Neural cell (in vitro differentiated cells): ENCODE data around the gene SLC22A23. TPM values are rescaled to one million over a fixed set of nuclear protein-coding genes. Genes with fewer than 3 reads are reported as not detected.

ENCODE experiments used
- H2AFZ ChIP-seq: fragments of 200-600, 300-800 bp; sonication (generic), shearing (Covaris generic); 2 replicates; pipeline ENCODE4 v1.6.0; 2014; ENCODE audit warnings: low read depth, mild to moderate bottlenecking, antibody characterized with exemption, low read length, moderate library complexity
- H3F3A ChIP-seq: fragments of 200-600 bp; shearing (Covaris generic); 2 replicates; pipeline ENCODE4 v1.6.1; 2016; ENCODE audit warnings: mild to moderate bottlenecking, moderate library complexity, mixed read lengths, antibody characterized with exemption, low read length; ENCODE audit not compliant: insufficient read depth, poor library complexity, severe bottlenecking
- H3K27ac ChIP-seq: fragments of 200-600, 300-800 bp; sonication (generic), shearing (Covaris generic); 2 replicates; pipeline ENCODE4 v1.5.1; 2014; ENCODE audit warnings: mild to moderate bottlenecking, low read length, moderate library complexity
- H3K27me3 ChIP-seq: fragments of 300-800, 200-600 bp; sonication (generic), shearing (Covaris generic); 2 replicates; pipeline ENCODE4 v1.6.0; 2014; ENCODE audit warnings: mild to moderate bottlenecking, low read depth, low read length, moderate library complexity; ENCODE audit not compliant: insufficient read depth
- H3K36me3 ChIP-seq: fragments of 300-800, 200-600 bp; sonication (generic), shearing (Covaris generic); 2 replicates; pipeline ENCODE4 v1.5.1; 2014; ENCODE audit warnings: mild to moderate bottlenecking, antibody characterized with exemption, low read length, moderate library complexity; ENCODE audit not compliant: insufficient read depth
- H3K4me2 ChIP-seq: fragments of 300-800, 200-600 bp; sonication (generic), shearing (Covaris generic); 2 replicates; pipeline ENCODE4 v1.6.0; 2014; ENCODE audit warnings: mild to moderate bottlenecking, low read length
- H3K4me3 ChIP-seq: fragments of 300-800, 200-600 bp; sonication (generic), shearing (Covaris generic); 2 replicates; pipeline ENCODE4 v1.5.1; 2014; ENCODE audit warnings: mild to moderate bottlenecking, low read length, moderate library complexity
- H3K79me2 ChIP-seq: fragments of 200-600 bp; shearing (Covaris generic); replicated peaks from 2 replicates; pipeline ENCODE4 v1.6.0; 2014; ENCODE audit warnings: mild to moderate bottlenecking, low read length, moderate library complexity; ENCODE audit not compliant: insufficient read depth
- H3K9ac ChIP-seq: fragments of 300-800, 200-600 bp; sonication (generic), shearing (Covaris generic); 2 replicates; pipeline ENCODE4 v1.6.1; 2016; ENCODE audit warnings: mild to moderate bottlenecking, low read length, mixed read lengths
- H3K9me2 ChIP-seq: fragments of 200-600 bp; shearing (Covaris generic); 2 replicates; pipeline ENCODE4 v1.6.1; 2016; ENCODE audit warnings: mild to moderate bottlenecking, low read length, mixed read lengths; ENCODE audit not compliant: insufficient read depth
- H3K9me3 ChIP-seq: fragments of 200-600, 300-800 bp; sonication (generic), shearing (Covaris generic); 2 replicates; pipeline ENCODE4 v1.6.1; 2016; ENCODE audit warnings: mild to moderate bottlenecking, mixed run types, low read length, moderate library complexity, mixed read lengths
- H4K20me1 ChIP-seq: fragments of 200-600 bp; shearing (Covaris generic); 2 replicates; pipeline ENCODE4 v1.6.1; 2016; ENCODE audit warnings: mild to moderate bottlenecking, mixed run types; ENCODE audit not compliant: insufficient read depth
- CTCF ChIP-seq: fragments of 450-650 bp; IDR thresholded peaks from 2 replicates; pipeline ENCODE4 v1.5.1; 2014; ENCODE audit warnings: antibody characterized with exemption, mild to moderate bottlenecking, moderate library complexity; ENCODE audit not compliant: poor library complexity, severe bottlenecking
- EP300 ChIP-seq: fragments of 450-650 bp; conservative IDR thresholded peaks from 2 replicates; pipeline ENCODE4 v1.6.1; 2014; ENCODE audit warnings: antibody characterized with exemption, mild to moderate bottlenecking, moderate library complexity; ENCODE audit not compliant: poor library complexity, severe bottlenecking
- EZH2 ChIP-seq: fragments of 200-600, 300-800 bp; shearing (Covaris generic), sonication (generic); IDR thresholded peaks from 2 replicates; pipeline ENCODE4 v1.6.1; 2014; ENCODE audit warnings: antibody characterized with exemption, low read length, borderline replicate concordance, mild to moderate bottlenecking; ENCODE audit not compliant: insufficient read depth, poor library complexity, severe bottlenecking
- MXI1 ChIP-seq: fragments of 450-650 bp; conservative IDR thresholded peaks from 2 replicates; pipeline ENCODE4 v1.6.1; 2014; ENCODE audit warnings: antibody characterized with exemption, mild to moderate bottlenecking; ENCODE audit not compliant: poor library complexity, severe bottlenecking
- POLR2AphosphoS5 ChIP-seq: IDR thresholded peaks from 2 replicates; pipeline ENCODE4 v1.6.1; 2012
- RAD21 ChIP-seq: fragments of 450-650 bp; conservative IDR thresholded peaks from 2 replicates; pipeline ENCODE4 v1.6.1; 2014; ENCODE audit warnings: antibody characterized with exemption, mild to moderate bottlenecking, moderate library complexity
- REST ChIP-seq: IDR thresholded peaks from 2 replicates; pipeline ENCODE4 v1.6.1; 2012; ENCODE audit warnings: borderline replicate concordance
- SMC3 ChIP-seq: fragments of 450-650 bp; conservative IDR thresholded peaks from 2 replicates; pipeline ENCODE4 v1.6.1; 2014; ENCODE audit warnings: antibody characterized with exemption, mild to moderate bottlenecking, moderate library complexity; ENCODE audit not compliant: poor library complexity
- TAF1 ChIP-seq: IDR thresholded peaks from 2 replicates; pipeline ENCODE4 v1.6.1; 2012; ENCODE audit warnings: low read depth
- polyA plus RNA-seq: library from polyadenylated mRNA; depleted of rRNA; stranded (reverse); fragments of >200 nt; gene quantifications from 2 replicates; pipeline ENCODE4 v1.2.3, GENCODE V29; 2014

The SLC22A23 gene
- polyA plus RNA-seq, 1 donor from 2014 or later = 8.8 TPM

GRCh38 chr6:3499603-3500002, 42.8 kb upstream of the SLC22A23 start:
- no peak overlapping the region for H3K9ac ChIP-seq
- H3K4me3 ChIP-seq = no peak overlapping the region
- no peaks in the 10 kb centered on the region for H3K27me3 ChIP-seq
- H3K9me2 ChIP-seq = no peaks in the 10 kb centered on the region
- H3K27ac ChIP-seq = no peak overlapping the region
- H3F3A ChIP-seq = no peaks in the 10 kb centered on the region
- TF ChIP-seq SMC3 = no peak
- TF ChIP-seq MXI1 = no peak
- TF ChIP-seq POLR2AphosphoS5 = no peak
- TF ChIP-seq EP300 = no peak
- TF ChIP-seq CTCF = no peak
- TF ChIP-seq REST = no peak
- TF ChIP-seq RAD21 = no peak
- no peak for TF ChIP-seq EZH2
- TF ChIP-seq TAF1 = no peak
- H3K9me3 ChIP-seq = no peaks in the 10 kb centered on the region
- H3K4me2 ChIP-seq = no peak overlapping the region
- no peaks in the 10 kb centered on the region for H3K79me2 ChIP-seq
- H2AFZ ChIP-seq = no peak overlapping the region
- no peaks in the 10 kb centered on the region for H4K20me1 ChIP-seq
- H3K36me3 ChIP-seq = no peaks in the 10 kb centered on the region

- Histone ChIP-seq H3K79me2 (no peaks in the 10 kb centered on the region), H3K4me3 (no peak overlapping the region), H3K36me3 (no peaks in the 10 kb centered on the region), H3K9ac (no peak overlapping the region), H3F3A (no peaks in the 10 kb centered on the region), H3K4me2 (no peak overlapping the region), H2AFZ (no peak overlapping the region), H3K9me2 (no peaks in the 10 kb centered on the region), H3K27me3 (no peaks in the 10 kb centered on the region), H3K9me3 (no peaks in the 10 kb centered on the region), H4K20me1 (no peaks in the 10 kb centered on the region), H3K27ac (no peak overlapping the region)
- no peak for TF ChIP-seq CTCF
- TF ChIP-seq SMC3 = no peak
- no peak for TF ChIP-seq POLR2AphosphoS5
- TF ChIP-seq RAD21 = no peak
- no peak for TF ChIP-seq REST
- no peak for TF ChIP-seq MXI1
- no peak for TF ChIP-seq EP300
- no peak for TF ChIP-seq EZH2
- TF ChIP-seq TAF1 = no peak
Measured at GRCh38 chr6:3496395-3496794, 39.5 kb upstream of the SLC22A23 start.
